Brain microvascular endothelial cell (primary cell): ENCODE measurements around the gene SYT11.
"Not testable (repeated sequence)": the region's sequence is repeated elsewhere in the genome, so short reads cannot be mapped to it uniquely, and the experiment has no call there.

Experiments
- DNase-seq: peaks from one replicate; pipeline ENCODE4 v3.0.0-alpha.2; 2020
- H3K27ac ChIP-seq: fragments of 250-450 bp; sonication (Bioruptor Pico); 2 replicates; pipeline ENCODE4 v1.5.1; 2020; ENCODE audit warnings: mild to moderate bottlenecking, moderate library complexity
- H3K27me3 ChIP-seq: fragments of 250-450 bp; sonication (Bioruptor Pico); replicated peaks from 2 replicates; pipeline ENCODE4 v1.5.1; 2020; ENCODE audit warnings: mild to moderate bottlenecking
- H3K36me3 ChIP-seq: fragments of 250-450 bp; sonication (Bioruptor Pico); replicated peaks from 2 replicates; pipeline ENCODE4 v1.5.1; 2020; ENCODE audit warnings: mild to moderate bottlenecking
- H3K4me3 ChIP-seq: 2 replicates; pipeline ENCODE4 v1.5.1; 2011; ENCODE audit warnings: low read depth, mild to moderate bottlenecking, control low read depth, low read length, moderate library complexity
- CTCF ChIP-seq: IDR thresholded peaks from 2 replicates; pipeline ENCODE4 v1.5.1; 2011; ENCODE audit warnings: low read depth, mild to moderate bottlenecking, moderate library complexity, low read length, control low read depth, inconsistent platforms; ENCODE audit errors: missing control alignments
- in situ Hi-C: cut with HindIII; loops from 2 replicates; pipeline ENCODE4 v1.10.0; 2017; ENCODE audit warnings: low sequenced_read_pairs, low pct_ligation_motif_present

The SYT11 gene

DNA sequence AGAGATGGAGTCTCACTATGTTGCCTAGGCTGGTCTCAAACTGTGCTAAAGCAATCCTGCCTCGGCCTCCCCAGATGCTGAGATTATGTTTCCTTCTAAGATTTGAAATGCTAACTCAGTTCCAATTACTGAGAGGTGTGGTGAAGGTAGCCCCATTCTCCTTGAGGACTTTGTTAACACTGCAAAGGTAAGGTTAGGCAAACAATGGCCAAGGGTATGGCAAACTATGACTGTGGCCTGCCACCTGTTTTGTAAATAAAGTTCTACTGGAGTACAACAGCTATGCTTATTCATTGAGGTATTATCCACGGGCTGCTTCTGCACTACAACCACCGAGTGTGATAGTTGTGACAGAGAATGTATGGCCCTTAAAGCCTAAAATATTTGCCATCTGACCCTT lies 61.4 kb downstream of the SYT11 start:
- TF ChIP-seq CTCF, result no peak
- H3K36me3 ChIP-seq, result peaks cover 94% of the 10 kb centered on the region
- in situ Hi-C loops, result no loop called here

DNA sequence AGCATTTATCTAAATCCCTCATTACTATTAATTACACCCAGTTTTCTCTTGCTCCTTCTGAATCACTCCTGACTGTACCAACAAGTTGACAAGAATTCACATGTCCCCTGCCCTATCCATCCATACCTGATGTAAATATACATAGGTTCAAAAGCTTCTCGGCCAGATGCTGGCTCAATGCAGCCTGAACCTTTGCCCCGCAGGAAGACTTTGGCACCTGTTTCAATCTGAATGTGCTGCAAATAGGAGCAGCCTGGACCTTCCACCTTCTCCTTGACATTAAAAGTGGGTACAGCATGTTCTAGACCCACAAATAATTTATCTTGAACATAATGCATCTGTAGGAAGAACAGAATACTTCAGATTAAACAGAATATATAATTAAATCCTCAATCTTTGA lies 66.1 kb downstream of the SYT11 start:
- Histone ChIP-seq H3K4me3 (no peak overlapping the region), H3K36me3 (peaks cover 93% of the 10 kb centered on the region), H3K27ac (no peak overlapping the region), H3K27me3 (no peaks in the 10 kb centered on the region)
- no peak for TF ChIP-seq CTCF
- in situ Hi-C loops, result no loop called here
- no peak for DNase-seq

More for the DNA sequence above, 61.4 kb downstream of the SYT11 start:
- Histone ChIP-seq H3K27me3 (no peaks in the 10 kb centered on the region), H3K27ac (no peak overlapping the region), H3K4me3 (no peak overlapping the region)
- no peak for DNase-seq

- H3K27me3 ChIP-seq, result no peaks in the 10 kb centered on the region
- in situ Hi-C loops, result no loop called here
- peak overlapping the region; percentile 11 for H3K27ac ChIP-seq
- DNase-seq, result peak; percentile 48
- H3K4me3 ChIP-seq, result no peak overlapping the region
- H3K36me3 ChIP-seq, result peaks cover 74% of the 10 kb centered on the region
- no peak for TF ChIP-seq CTCF
These were observed 69.7 kb downstream of the SYT11 start for GRCh38 chr1:155929057-155929456.

GRCh38 chr1:155930725-155931124 lies 71.4 kb downstream of the SYT11 start:
- H3K27ac ChIP-seq, DNase-seq, H3K27me3 ChIP-seq, H3K4me3 ChIP-seq, in situ Hi-C loops: not testable (repeated sequence)
- peaks cover 58% of the 10 kb centered on the region for H3K36me3 ChIP-seq

DNA sequence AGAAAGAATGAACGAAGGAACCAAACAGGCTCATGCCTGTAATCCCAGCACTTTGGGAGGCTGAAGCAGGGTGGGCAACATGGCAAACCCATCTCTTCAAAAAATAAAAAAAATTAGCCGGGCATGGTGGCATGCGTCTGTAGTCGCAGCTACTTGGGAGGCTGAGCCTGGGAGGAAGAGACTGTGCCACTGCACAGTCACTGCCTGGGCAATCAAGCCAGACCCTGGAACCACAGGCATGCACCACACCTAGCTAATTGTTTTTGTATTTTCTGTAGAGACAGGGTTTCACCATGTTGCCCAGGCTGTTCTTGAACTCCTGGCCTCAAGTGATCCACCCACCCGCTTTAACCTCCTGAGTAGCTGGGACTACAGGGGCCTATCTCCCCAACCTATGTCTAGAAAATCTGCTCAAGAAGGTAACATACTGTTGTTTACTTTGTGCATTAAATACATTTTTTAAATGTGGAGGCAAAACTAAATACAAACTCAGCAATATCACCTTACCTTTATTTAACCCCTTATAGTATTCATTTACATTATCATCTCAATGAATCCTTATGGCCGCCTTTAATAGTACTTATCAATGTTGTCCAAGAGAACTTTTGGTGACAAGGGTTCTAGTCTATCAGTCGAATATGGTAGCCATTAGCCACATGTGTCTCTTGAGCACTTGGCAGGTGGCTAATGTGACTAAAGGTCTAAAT lies 72.1 kb downstream of the SYT11 start:
- peak overlapping the region; percentile 20 for H3K4me3 ChIP-seq
- H3K27me3 ChIP-seq, result no peaks in the 10 kb centered on the region
- TF ChIP-seq CTCF, result no peak
- DNase-seq, result no peak
- H3K27ac ChIP-seq, result no peak overlapping the region
- peaks cover 52% of the 10 kb centered on the region for H3K36me3 ChIP-seq
- in situ Hi-C loops, result no loop called here

GRCh38 chr1:155932081-155932480 lies 72.7 kb downstream of the SYT11 start:
- no peaks in the 10 kb centered on the region for H3K27me3 ChIP-seq
- peaks cover 46% of the 10 kb centered on the region for H3K36me3 ChIP-seq
- no peak for TF ChIP-seq CTCF
- no peak overlapping the region for H3K27ac ChIP-seq
- in situ Hi-C loops, result no loop called here
- DNase-seq, result no peak
- H3K4me3 ChIP-seq, result peak overlapping the region; percentile 3
